Stimulated activated CD8-positive, alpha-beta memory T cell treated with anti-CD3 and anti-CD28 coated beads, Interleukin-12 subunit alpha, Interleukin-12 subunit beta, amount 100 ng/mL, for 24 hours (primary cell): Measurements from ENCODE around the gene FRAS1.
"Not testable (repeated sequence)": the region's sequence is repeated elsewhere in the genome, so short reads cannot be mapped to it uniquely, and the experiment has no call there.

Experiments used
- DNase-seq: peaks from one replicate; pipeline ENCODE4 v3.0.0-alpha.2; 2020; ENCODE audit errors: extremely low read depth

The FRAS1 gene

DNA sequence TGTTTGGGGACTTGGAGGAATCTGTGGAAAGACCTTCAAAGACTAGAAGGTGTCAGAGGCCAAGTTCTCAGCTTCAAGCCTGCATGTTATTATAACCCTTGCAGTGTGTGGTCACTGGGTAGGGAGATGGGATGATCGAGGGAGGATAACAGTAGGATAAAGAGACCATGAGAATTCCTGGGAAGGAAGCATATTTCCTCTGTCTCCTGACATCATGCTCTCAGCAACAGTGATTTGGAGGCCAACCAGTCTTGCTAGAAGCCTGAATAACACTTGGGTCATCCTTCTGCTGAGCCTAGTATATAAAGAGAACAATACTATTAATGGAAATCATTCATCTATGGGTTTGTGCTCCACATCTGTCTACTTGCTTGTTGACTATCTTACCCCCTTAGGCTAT is 453.6 kb downstream of the FRAS1 start:
- DNase-seq, result no peak

- no peak for DNase-seq
Measured at GRCh38 chr4:78512357-78512920, 455.3 kb downstream of the FRAS1 start.

- DNase-seq, result no peak
Measured at GRCh38 chr4:78513411-78513975, 456.4 kb downstream of the FRAS1 start.

DNA sequence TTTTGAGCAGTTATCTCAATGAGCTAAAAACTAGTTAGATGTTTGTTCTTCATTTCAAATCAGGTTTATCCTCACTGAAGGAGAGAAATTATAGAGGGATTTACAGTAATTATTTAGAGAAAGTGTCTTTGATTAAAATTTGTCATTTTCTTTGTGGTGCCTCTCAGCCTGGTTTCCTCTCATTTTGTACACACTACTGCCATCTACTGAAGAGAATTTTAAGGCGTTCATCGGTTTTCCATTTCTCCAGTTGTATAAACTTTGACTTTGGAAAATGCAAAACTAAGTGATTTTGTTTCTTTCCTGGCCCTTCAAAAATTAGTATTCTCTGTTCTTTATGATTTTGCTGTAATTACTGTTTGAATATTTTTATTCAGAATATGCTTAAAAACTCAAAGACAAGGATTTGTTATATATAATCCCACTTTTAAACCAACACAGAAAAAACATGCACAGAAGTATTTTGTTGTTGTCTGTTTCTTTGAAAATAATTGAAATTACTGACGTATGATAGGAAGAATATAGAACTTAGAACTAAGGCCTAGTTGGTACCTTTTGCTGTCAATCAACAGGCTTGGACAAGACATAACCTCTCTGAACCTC is 460.0 kb downstream of the FRAS1 start:
- DNase-seq, result no peak

- DNase-seq, result no peak
Measured at GRCh38 chr4:78518561-78518960, 461.4 kb downstream of the FRAS1 start.

- DNase-seq, result no peak
Measured at GRCh38 chr4:78519962-78520361, 462.8 kb downstream of the FRAS1 start.

- DNase-seq, result no peak
Measured at GRCh38 chr4:78520808-78521226, 463.7 kb downstream of the FRAS1 start.

GRCh38 chr4:78524009-78524408 is 466.9 kb downstream of the FRAS1 start:
- DNase-seq, result no peak

DNA sequence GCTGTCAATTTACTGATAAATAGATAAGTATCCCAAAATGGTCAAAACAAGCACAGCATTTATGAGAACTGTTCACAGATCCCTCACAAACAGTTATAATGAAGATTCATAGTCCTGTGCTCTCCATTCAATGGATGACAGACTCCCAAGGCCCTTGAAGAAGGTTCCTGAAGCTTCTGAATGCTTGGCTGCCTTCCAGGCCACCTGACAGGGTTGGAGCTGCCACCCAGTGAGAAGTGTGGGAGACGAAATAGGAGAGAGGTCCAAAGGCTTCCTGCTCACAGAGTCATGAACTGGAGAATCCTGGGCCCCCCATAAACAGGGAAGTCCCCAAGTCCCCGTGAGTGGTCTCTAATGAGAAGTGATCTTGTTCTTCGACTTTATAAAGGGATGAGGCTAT is 468.4 kb downstream of the FRAS1 start:
- DNase-seq, result no peak

DNA sequence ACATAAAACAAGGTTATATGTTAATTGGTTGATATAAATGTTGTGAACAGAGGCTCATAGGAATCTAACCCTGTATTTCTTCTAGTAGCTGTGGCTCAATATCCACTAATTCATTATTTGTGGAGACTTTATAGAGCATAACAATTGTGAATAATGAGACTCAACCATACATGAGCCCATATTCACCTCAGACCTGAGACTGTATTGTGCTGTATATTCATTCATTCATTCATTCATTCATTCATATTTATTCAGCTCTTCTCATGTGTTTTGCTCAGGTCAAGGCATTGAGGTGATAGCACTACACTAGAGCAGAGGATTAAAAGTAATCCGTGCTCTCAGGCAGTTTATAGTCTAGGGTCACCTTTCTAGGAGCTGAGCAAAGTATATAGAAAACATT is 470.0 kb downstream of the FRAS1 start:
- DNase-seq, result no peak

DNA sequence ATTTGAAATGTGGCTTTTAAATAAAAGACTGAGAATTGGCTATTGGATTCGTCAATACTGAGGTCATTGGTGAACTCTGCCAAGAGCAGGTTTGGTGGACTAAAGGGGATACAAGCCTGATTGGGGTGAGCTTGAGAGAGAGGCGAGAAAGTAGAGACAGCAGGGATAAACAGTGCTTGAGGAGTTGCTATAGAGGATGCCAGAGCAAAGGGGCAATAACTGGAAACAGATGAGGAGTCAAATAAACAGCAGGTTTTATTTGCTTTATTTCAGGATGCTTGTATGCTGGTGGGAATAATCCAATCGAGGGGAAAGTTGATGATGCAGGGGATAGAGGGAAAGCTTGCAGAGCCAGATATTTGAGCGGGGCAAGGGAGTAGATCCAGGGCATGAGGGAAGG is 470.4 kb downstream of the FRAS1 start:
- DNase-seq, result no peak

DNA sequence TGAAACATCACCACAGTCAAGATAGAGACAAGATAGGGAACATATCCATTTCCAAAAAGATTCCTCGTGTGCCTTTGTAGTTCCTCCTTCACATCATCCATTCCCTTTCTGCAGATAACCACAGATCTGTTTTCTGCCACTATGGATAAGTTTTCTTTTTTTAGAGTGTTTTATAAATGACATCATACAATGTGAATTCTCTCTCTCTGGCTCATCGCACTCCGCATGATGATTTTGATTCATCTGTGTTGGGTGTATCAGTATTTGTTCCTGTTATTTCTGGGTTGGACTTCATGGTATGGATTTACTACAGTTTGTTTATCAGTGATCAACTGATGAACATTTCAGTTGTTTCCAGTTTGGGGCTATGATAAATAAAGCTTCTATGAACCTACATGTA is 471.2 kb downstream of the FRAS1 start:
- no peak for DNase-seq

DNA sequence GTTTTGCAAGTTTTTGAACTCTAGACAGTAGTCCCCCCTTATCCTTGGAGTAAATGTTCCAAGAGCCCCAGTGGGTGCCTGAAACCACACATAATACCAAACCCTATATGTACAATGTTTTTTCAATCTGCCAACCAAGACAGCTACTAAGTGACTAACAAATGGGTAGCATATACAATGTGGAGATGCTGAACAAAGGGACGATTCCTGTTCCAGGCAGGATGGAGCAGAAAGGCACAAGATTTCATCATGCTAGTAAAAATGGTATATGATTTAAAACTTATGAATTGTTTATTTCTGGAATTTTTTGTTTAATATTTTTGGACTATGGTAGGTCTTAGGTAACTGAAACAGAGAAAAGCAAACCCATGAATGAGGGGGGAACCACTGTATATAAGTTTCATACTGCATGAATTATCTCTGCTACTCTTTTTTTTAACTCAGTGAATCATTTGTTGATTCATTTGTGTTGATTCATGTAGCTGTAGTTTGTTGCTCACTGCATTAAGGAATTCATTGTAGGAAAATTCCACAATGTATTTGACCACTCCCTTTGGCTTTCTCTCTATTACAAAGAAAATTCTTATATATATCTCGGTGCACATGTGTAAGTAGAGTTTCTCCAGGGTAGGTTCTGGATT is 472.6 kb downstream of the FRAS1 start:
- no peak for DNase-seq

DNA sequence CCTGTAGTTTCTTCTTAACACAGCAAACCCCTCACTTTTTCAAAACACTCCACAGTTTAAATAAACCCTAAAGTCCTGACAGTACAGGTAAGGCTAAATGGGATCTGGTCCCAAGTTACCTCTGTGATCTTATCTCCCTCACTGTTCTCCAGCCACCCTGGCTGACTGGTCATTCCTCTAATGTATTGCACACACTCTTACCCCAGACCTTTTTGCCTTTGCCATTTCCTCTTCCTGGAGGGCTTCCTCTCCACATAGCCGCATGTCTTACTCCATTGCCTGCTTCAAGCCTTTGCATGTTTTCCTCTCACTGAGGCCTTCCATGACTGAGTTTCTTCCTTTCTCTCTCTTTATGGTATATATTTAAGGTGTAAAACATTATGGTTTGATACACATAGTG is 474.9 kb downstream of the FRAS1 start:
- no peak for DNase-seq

DNA sequence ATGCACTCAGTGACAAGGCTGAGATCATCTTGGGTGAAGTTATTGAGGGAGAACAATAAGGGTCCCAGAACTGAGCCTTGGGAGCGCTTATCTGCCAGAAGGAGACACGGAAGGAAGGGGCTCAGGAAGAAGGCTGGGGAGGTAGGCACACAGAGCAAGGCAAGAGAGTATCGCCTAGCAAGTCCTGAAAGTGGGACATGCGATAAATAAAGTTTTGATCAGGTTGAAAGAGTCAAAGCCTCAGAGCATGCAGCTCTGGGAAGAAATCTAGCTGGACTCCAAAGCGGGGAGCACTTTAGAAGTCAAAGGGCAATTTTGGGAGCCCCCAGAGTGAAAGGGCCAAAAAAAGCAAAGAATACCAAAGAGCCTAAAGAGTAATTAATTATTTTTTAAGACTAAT is 476.7 kb downstream of the FRAS1 start:
- DNase-seq, result no peak

DNA sequence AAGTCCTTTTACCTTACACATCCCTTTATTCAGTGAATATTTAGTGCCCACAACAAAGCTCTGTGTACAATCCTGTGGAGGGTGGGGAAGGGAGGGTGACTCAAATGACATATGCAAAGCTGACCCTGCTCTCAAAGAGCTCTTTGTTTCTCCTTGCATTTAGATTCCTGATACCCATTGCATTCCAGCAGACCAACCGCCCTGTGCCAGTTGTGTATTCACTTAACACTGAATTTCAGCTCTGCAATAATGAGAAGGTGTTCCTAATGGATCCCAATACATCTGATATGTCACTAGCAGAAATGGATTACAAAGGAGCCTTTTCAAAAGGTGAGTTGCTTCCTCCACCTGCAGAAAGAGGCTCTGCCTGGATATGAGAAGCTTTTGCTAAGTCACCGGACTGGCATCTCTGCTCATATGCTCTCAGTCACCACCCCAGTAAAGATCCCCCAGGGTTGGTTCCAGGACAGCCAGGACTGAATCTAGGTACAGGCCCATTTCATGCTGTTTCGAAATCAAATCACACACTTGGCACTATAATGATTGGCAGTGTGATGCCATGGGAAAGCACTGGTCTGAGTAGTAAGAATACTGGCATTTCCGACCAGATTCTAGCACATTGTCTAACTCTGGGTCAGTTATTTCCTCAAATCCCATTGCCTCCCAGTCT is 477.3 kb downstream of the FRAS1 start:
- no peak for DNase-seq

DNA sequence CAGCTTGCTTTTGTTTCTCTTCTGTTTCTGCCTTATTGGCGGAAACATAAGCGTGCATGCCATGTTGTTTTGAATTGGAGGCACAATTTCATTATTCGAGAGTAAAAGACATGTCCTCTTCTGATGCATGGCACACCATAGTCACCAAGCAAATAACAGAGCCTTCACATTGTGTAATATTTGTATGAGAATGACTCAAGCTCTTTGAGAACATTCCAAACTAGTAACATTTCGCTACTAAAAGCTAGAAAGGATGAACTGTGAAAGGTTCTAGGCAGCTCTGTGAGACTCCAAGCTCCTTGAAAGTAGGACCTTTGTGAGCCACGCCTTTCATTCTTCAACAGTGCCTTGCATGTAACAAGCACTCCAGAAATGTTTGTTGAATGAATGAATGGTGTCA is 485.2 kb downstream of the FRAS1 start:
- DNase-seq, result no peak

DNA sequence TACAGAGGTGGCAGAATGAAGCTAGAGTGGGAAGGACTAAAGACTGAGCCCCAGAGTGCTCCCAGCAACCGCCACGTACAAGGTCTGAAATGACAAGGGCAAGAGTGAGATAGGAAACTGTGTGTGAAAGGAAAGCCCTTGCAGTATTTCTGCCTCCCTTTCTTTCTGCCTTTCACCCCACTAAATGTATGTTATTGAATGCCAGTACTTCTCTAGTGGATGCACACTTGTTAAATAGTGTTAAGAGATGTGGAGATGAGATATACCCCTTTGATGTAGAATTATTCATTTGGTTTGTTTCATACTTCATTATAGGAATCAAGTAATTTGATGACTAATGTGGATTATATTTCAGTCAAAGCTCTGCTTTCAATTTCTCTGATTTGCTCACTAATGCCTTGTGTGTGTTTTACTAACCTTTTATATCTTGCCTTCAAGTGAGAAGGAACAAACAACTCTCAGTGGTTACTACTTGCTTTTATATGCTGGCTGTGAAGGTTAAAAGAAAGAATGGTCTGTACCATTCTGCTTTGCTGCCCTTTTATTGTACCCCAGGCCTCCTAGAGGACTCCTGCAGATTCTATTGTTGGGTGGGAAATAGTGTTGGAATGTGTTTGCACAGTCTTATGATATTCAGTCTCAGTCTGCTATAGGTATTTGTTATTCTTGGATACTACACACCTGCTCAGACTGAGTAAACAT is 486.5 kb downstream of the FRAS1 start:
- no peak for DNase-seq

- no peak for DNase-seq
Measured at GRCh38 chr4:78544678-78545077, 487.6 kb downstream of the FRAS1 start.

DNA sequence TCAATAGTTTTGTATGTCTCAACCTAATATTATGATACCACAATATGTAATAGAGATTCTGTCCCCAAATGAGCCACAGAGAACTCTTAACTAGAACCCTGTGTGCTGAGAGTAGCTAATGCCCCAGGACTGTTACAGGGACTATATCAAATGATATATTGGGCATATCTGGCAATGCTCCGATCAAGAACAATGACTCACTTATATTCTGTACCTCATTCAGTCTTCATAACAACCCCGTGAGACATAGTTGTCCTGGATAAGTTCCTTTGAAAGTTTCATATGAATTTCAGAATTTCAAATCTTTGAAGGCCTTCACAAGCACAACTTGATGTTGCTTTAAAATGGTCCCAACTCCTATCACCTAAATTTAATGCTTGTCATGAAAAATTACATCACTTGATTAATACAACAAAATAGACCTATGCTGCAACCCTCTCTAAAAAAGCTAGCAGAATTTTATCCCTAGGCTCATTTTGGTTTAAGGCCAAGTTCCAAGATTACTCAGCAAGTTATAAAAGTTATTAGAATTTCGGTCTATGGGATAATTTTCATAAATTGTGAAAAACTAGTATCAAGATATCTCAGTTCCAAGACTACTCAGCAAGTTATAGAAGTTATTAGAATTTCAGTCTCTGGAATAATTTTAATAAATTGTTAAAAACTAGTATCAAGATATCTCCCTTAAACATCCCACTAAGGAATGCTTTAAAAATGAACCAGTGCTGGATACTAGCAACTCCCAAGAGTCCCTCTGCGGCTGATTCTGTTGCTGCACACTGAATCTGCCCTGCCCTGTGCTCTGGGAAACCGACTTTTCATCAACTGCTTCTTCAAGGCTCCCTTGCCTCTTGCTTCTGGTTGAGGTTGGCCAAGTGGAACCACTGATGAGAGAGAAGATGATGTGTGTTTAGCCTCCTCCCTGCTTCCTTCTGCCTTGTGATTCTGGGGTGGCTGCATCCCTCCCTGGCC is 488.4 kb downstream of the FRAS1 start:
- no peak for DNase-seq

DNA sequence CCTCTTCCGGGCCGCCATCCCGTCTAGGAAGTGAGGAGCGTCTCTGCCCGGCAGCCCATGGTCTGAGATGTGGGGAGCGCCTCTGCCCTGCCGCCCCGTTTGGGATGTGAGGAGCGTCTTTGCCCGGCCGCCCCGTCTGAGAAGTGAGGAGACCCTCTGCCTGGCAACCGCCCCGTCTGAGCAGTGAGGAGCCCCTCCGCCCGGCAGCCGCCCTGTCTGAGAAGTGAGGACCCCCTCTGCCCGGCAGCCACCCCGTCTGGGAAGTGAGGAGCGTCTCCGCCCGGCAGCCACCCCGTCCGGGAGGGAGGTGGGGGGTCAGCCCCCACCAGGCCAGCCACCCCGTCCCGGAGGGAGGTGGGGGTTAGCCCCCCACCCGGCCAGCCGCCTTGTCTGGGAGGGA is 490.8 kb downstream of the FRAS1 start:
- DNase-seq, result not testable (repeated sequence)
